OCI-LY3 (cell line): Measurements from ENCODE around the gene UCHL3.
A peak's percentile ranks its signal among the peaks of the same experiment; 100 is the strongest.

Experiments
- H2AFZ ChIP-seq: fragments of 200-600, 300-600 bp; shearing (Covaris generic); 2 replicates; pipeline ENCODE4 v1.6.0; 2014; ENCODE audit warnings: antibody characterized with exemption, low read depth, low read length
- H3K27ac ChIP-seq: fragments of 200-600, 300-600 bp; sonication (generic); 2 replicates; pipeline ENCODE4 v1.5.1; 2014; ENCODE audit warnings: mild to moderate bottlenecking, low read length, moderate library complexity, mixed read lengths
- H3K27me3 ChIP-seq: fragments of 200-600, 300-600 bp; sonication (generic); 2 replicates; pipeline ENCODE4 v1.6.1; 2014; ENCODE audit warnings: low read depth, low read length, mixed read lengths
- H3K36me3 ChIP-seq: fragments of 200-600, 300-600 bp; sonication (generic); replicated peaks from 2 replicates; pipeline ENCODE3; 2014; ENCODE audit warnings: low read depth, low read length, mixed read lengths
- H3K4me1 ChIP-seq: fragments of 300-600, 200-600 bp; sonication (generic); 2 replicates; pipeline ENCODE4 v1.6.1; 2014; ENCODE audit warnings: low read length, mixed read lengths
- H3K4me2 ChIP-seq: fragments of 200-600, 300-600 bp; sonication (generic); 2 replicates; pipeline ENCODE4 v1.6.1; 2014; ENCODE audit warnings: low read length, mixed read lengths
- H3K4me3 ChIP-seq: fragments of 300-600, 200-600 bp; sonication (generic); 2 replicates; pipeline ENCODE4 v1.5.1; 2014; ENCODE audit warnings: antibody characterized with exemption, mild to moderate bottlenecking, low read length, moderate library complexity
- H3K79me2 ChIP-seq: fragments of 300-600, 200-600 bp; shearing (Covaris generic); 2 replicates; pipeline ENCODE4 v1.6.1; 2014; ENCODE audit warnings: mild to moderate bottlenecking, low read length, mixed read lengths
- H3K9ac ChIP-seq: fragments of 300-600, 200-600 bp; shearing (Covaris generic); 2 replicates; pipeline ENCODE4 v1.6.0; 2014; ENCODE audit warnings: mild to moderate bottlenecking, low read length, moderate library complexity
- H3K9me3 ChIP-seq: fragments of 200-600, 300-600 bp; shearing (Covaris generic); 2 replicates; pipeline ENCODE4 v1.6.1; 2014; ENCODE audit warnings: low read length, mixed read lengths; ENCODE audit not compliant: insufficient read depth
- H4K20me1 ChIP-seq: fragments of 200-600, 300-600 bp; sonication (generic); 2 replicates; pipeline ENCODE4 v1.6.1; 2016; ENCODE audit warnings: low read length, mixed read lengths; ENCODE audit not compliant: insufficient read depth
- CTCF ChIP-seq: fragments of 200-600, 300-600 bp; sonication (generic); IDR thresholded peaks from 2 replicates; pipeline ENCODE4 v1.5.1; 2014; ENCODE audit warnings: antibody characterized with exemption, low read length, low read depth
- EZH2phosphoT487 ChIP-seq: fragments of 200-600 bp; shearing (Covaris generic); IDR thresholded peaks from 2 replicates; pipeline ENCODE4 v1.6.1; 2018; ENCODE audit warnings: antibody characterized with exemption, mixed run types, low read depth

UCHL3 gene

DNA sequence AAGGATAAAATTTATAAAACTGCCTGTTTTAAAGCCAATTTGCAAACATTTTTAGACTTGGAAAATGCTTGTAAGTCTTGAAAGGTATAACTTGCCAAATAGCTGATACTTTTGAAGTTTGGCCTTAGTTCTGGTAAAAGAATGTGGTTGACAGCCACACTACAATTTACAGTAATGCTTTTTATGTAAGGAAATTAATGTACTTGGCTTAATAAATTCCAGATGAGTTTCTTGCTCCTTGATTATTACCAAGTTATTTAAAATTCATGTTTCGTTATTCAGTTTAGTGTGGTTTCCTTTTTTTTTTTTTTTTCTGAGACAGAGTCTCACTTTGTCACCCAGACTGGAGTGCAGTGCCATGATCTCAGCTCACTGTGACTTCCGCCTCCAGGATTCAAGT is 101.4 kb downstream of the UCHL3 start:
- Histone ChIP-seq H3K9me3 (no peaks in the 10 kb centered on the region), H3K27ac (no peak overlapping the region), H3K79me2 (peaks cover 7% of the 10 kb centered on the region; the same call in 1 of the 2 replicates), H2AFZ (no peak overlapping the region), H3K36me3 (peaks cover 3% of the 10 kb centered on the region), H4K20me1 (no peaks in the 10 kb centered on the region), H3K27me3 (no peaks in the 10 kb centered on the region), H3K4me1 (peaks cover 46% of the 10 kb centered on the region), H3K9ac (no peak overlapping the region), H3K4me2 (peak overlapping the region; percentile 1; the same call in 1 of the 2 replicates), H3K4me3 (no peak overlapping the region)
- no peak for TF ChIP-seq CTCF
- TF ChIP-seq EZH2phosphoT487 = no peak

DNA sequence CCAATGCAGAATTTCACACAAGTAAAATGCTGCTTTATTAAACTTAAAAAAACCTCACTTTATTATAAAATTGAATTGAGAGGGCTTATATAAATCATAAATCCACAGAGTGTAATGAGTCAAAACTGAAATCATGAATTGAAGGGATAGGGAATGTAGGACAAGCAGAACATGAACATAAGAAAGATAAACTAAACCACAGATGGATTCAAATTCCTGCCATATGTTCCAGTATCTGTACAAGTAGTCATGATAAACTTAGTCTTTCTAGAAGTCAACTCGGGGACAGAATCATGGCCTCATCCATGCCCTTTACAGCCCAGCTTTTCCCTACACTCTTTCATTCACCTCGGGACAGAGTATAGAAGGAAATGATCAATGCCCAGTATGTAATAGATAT is 103.1 kb downstream of the UCHL3 start:
- no peak overlapping the region for H3K4me2 ChIP-seq
- peaks cover 7% of the 10 kb centered on the region; the same call in 1 of the 2 replicates for H3K79me2 ChIP-seq
- no peak overlapping the region for H2AFZ ChIP-seq
- H3K9me3 ChIP-seq = no peaks in the 10 kb centered on the region
- H3K4me1 ChIP-seq = peaks cover 29% of the 10 kb centered on the region
- no peaks in the 10 kb centered on the region for H4K20me1 ChIP-seq
- H3K27ac ChIP-seq = no peak overlapping the region
- H3K4me3 ChIP-seq = no peak overlapping the region
- no peak for TF ChIP-seq CTCF
- no peak for TF ChIP-seq EZH2phosphoT487
- no peak overlapping the region for H3K9ac ChIP-seq
- H3K36me3 ChIP-seq = no peaks in the 10 kb centered on the region
- H3K27me3 ChIP-seq = no peaks in the 10 kb centered on the region
